Left renal pelvis (tissue), 4 donors: Measurements from ENCODE around the gene IKZF4. TPM values are rescaled to one million over a fixed set of nuclear protein-coding genes. Genes with fewer than 3 reads are reported as not detected.
"Not testable (repeated sequence)": the region's sequence is repeated elsewhere in the genome, so short reads cannot be mapped to it uniquely, and the experiment has no call there.

ENCODE experiments used
- DNase-seq, 4 donors: peaks; one replicate each; pipeline ENCODE4 v3.0.0-alpha.2; 2013; ENCODE audit warnings: low read depth in 4 of 4, low spot score in 3 of 4
- polyA plus RNA-seq, 4 donors: library from polyadenylated mRNA; unstranded; fragments of 120-200 nt; gene quantifications; one replicate each; pipeline ENCODE4 v1.2.1, GENCODE V29; 2013; ENCODE audit not compliant: insufficient read length in 4 of 4

The IKZF4 gene
- polyA plus RNA-seq, 4 donors, result 16.3 to 24.3 (median 17.7) TPM

DNA sequence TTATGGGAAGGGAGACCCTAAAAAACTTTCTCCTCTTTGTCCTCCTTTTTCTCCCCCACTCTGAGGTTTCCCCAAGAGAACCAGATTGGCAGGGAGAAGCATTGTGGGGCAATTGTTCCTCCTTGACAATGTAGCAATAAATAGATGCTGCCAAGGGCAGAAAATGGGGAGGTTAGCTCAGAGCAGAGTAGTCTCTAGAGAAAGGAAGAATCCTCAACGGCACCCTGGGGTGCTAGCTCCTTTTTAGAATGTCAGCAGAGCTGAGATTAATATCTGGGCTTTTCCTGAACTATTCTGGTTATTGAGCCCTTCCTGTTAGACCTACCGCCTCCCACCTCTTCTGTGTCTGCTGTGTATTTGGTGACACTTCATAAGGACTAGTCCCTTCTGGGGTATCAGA, 16.3 kb downstream of the IKZF4 start:
- no peak for DNase-seq

DNA sequence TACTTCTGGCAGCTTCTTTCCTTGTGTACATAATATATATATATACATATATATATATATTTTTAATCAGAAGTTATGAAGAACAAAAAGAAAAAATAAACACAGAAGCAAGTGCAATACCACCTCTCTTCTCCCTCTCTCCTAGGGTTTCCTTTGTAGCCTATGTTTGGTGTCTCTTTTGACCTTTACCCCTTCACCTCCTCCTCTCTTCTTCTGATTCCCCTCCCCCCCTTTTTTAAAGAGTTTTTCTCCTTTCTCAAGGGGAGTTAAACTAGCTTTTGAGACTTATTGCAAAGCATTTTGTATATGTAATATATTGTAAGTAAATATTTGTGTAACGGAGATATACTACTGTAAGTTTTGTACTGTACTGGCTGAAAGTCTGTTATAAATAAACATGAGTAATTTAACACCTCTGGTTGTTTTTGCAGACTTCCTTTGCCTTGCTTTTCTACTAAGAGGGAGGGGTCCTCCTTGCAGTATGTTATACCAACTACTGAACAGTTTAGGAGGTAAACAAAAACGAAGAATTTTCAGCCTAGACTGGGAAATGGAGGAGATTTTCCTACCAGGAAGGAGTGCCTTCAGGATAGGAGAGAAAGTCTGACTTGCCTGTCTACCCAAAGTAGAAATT, 17.3 kb downstream of the IKZF4 start:
- DNase-seq, result no peak

DNA sequence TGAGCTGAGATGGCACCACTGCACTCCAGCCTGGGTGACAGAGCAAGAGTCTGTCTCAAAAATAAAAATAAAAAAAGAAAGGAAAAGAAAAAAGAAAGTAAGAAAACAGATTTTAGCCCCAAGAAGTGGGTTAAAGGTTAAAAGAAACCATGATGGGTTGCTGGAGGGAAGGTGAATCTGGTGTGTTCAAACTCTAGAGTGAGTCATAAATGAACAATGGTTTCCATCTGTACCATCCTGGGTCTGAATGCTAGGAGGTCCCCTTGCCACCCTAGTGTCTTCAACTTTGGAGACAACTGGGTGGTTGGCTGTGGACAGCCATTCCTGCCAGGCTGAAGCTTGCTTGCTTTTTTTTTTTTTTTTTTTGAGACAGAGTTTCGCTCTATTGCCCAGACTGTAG, 19.3 kb downstream of the IKZF4 start:
- no peak for DNase-seq

DNA sequence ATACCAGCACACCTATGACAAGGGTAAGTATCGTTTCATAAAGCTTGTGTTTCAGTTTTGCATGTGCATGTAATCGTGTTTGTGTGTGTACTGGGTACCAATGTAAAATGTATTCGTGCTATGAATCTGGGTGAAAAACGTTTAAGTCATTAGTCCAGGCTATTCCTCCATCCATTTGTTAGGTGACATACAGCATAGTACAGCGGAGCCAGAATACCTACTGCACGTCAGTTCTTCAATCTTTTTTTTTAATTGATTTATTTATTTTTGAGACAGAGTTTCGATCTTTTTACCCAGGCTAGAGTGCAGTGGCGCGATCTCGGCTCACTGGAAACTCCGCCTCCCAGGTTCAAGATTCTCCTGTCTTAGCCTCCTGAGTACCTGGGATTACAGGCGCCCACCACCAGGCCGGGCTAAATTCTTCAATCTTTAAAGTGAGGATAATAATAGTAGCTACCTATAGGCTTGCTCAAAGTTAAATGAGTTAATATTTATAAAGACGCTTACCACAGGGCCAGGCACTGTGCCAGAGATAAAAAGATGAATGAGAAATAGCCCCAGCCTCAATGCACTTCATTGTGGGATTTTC, 20.2 kb downstream of the IKZF4 start:
- DNase-seq, result no peak

DNA sequence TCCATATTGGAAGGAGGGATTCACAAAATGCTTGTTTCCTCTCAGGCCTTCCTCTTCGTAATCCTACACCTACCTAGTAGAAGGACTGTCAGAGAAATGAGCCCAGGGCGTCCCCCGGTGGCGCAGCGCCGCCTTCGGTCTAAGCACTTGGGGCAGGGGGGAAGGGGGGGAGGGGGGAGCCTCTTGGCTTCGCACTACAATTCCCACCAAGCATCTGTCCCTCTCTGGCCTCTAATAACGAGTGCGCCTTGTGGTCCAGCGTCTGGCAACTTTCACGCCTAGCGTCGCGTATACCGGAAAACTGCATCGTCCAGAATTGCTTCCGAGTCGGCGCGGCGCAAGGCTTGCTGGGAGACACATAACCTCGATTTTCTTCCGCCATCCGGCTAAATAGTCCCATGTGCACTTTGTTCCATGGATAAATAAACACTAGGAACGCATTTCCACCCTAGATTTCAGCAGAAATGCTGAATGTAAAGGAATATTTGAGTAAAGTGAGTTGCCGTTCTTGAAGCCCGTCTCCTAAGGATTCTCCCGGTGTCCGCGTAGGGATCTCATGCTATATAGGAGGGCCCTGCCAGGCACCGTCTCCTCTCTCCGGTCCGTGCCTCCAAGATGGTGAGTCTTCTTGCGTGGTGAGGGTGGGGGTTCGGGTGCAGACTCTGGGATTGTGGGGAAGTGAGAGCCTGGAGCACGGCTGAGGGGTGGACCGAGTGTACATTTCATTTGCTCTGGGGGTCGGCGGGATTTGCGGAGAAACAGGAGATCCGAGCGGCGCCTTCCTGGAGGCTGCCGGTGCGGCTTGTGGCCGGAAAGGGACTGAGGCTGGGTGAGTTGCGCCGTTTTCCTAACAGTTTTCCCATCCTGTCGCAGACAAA, 20.9 kb downstream of the IKZF4 start, which contains the start of gene RPS26:
TSS of gene RPS26 (plus strand) at position 367 of the 878 bp plus-strand sequence. CDS start at position 616, 249 bp downstream.
- DNase-seq, result peak; percentile 98 to 99 (median 99)

DNA sequence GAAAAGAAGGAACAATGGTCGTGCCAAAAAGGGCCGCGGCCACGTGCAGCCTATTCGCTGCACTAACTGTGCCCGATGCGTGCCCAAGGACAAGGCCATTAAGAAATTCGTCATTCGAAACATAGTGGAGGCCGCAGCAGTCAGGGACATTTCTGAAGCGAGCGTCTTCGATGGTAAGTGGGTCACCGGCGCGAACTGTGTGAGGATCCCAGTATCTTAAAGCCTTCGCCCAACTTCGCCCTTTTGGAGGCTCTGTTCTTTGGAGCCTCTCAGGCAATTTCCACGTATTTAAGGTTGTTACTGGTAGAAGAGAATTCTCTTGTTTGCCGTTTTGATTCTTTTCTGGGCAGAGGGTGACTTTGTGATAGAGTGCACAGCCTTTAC, 21.6 kb downstream of the IKZF4 start:
- DNase-seq, result not testable (repeated sequence)

DNA sequence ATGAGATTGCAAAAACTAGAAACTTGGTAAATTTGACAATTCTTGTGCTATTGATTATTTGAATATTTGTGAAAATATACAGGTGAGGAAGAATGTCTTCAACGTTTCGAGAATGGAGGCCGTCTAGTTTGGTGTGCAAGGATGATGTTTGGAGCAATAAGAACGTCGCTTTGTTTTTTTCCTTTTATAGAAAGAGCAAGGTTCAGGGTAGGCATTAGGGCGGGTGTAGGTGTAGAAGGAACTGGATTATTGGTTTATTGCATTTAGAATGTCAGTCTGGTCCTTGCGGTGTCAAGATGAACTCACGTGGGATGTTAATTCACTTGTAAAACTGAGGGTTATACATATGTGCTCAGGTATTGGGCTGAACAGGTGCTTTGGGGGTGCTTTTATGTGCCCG, 22.0 kb downstream of the IKZF4 start:
- DNase-seq, result no peak

DNA sequence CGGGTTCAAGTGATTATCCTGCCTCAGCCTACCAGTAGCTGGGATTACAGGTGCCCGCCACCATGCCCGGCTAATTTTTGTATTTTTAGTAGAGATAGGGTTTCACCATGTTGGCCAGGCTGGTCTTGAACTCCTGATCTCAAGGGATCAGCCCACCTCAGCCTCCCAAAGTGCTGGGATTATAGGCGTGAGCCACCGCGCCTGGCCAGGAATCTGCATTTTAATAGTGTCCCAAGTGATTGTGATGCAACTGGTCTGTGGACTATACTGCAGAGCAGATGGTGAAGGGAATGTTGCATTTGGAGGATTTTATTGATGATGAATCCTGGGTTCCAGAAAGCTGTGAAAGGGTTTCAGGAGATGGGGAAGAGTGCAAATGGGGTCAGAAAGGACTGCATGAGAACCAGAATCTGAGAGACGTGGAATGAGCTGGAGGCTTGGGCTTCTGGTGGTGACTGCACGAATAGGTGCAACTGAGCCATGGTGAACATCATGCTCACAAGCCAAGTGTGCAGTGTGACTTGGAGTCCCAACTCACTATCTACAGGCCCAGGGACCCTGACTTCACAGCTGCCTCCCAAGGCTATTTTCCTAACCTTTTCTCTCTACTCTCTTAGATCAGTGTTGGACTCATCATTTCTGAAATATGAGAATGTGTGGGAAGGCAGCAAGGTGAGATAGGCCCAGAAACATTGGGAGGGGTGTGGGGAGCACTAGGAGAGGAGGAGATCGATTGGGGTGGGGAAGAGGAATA, 25.4 kb downstream of the IKZF4 start:
- DNase-seq, result no peak

DNA sequence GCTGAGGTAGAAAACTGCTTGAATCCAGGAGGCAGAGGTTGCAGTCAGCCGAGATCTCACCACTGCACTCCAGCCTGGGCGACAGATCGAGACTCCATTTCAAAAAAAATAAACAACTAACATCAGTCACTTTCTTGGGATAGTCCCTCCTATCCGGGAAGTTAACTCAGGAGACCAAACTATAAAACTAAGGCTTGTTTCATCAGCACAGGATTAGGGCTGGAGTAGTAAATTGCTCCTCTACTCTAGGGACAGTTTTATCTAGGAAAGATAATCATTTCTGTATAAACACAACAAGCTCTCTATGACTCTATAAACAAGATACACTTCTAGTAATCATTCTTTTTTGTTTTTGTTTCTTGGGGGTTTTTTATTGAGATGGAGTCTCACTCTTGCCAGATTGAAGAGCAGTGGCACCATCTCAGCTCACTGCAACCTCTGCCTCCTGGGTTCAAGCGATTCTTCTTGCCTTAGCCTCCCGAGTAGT, 32.6 kb downstream of the IKZF4 start:
- DNase-seq, result no peak

DNA sequence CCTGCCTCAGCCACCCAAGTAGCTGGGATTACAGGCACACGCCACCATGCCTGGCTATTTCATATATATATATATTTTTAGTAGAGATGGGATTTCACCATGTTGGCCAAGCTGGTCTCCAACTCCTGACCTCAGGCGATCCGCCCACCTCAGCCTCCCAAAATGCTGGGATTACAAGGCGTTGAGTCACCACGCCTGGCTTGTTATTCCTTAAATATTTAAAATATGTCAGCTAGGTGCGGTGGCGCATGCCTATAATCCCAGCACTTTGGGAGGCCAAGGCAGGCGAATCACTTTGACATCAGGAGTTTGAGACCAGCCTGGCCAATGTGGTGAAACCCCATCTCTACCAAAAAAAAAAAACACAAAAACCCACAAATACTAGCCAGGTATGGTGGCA, 39.1 kb downstream of the IKZF4 start:
- DNase-seq, result not testable (repeated sequence)

DNA sequence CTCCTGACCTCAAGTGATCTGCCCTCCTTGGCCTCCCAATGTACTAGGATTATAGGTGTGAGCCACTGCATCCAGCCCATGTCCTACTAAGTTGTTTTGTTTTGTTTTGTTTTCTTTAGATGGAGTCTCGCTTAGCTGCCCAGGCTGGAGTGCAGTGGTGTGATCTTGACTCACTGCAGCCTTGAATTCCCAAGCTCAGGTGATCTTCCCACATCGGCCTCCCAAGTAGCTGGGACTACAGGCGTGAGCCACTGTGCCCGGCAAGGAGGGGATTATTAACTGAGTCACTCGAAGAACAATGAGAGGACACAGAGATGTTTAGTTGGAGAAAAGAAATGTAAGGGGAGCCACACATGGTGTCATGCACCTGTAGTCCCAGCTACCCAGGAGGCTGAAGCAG, 41.1 kb downstream of the IKZF4 start:
- no peak for DNase-seq

DNA sequence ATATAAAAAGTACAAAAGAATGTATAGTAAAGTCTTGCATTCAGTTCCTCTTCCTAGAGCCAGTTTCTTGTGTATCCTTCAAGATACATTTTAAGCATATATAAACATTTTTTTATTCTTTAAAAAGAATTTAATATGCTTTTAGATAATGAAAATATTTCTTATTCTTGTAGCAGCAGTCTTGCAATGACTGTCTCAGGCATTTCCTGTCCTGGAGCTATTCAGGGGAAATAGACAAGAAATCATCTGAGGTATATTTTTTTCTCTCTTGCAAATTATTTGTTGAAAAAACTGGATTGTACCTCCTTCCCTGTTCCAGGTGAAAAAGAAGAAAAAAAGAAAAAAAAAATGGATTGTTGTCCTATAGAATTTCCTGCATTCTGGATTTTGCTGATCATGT, 42.2 kb downstream of the IKZF4 start:
- DNase-seq, result no peak

DNA sequence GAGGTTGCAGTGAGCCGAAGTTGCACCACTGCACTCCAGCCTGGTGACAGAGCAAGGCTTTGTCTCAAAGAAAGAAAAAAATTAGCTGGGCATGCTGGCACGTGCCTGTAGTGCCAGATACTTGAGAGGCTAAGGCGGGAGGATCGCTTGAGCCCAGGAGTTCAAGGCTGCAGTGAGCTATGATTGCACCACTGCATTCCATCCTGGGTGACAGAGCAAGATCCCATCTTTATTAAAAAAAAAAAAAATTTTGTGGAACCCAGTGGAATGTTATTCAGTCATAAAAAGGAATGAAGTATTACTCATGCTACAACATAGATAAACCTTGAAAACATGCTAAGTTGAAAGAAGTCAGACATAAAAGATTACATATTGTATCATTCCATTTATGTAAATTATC, 50.8 kb downstream of the IKZF4 start:
- DNase-seq, result no peak

DNA sequence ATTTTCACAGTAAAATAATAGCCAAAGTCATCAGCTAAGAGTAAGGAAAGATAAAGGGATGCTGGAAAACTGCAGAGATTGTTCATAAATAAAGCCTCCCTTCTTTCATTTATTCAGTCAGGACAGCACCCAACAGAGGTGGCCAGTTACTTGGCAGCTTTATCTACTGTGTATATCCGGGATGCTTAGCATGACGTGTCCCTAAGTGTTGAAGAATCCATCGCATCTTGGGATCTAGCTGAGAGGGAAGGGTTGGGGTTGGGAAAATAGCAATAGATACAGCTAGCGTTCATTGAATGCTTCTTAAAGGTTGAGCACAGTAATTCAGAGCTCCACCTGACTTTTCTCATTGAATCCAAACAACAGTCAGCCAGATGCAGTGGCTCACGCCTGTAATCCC, 53.6 kb downstream of the IKZF4 start:
- no peak for DNase-seq

DNA sequence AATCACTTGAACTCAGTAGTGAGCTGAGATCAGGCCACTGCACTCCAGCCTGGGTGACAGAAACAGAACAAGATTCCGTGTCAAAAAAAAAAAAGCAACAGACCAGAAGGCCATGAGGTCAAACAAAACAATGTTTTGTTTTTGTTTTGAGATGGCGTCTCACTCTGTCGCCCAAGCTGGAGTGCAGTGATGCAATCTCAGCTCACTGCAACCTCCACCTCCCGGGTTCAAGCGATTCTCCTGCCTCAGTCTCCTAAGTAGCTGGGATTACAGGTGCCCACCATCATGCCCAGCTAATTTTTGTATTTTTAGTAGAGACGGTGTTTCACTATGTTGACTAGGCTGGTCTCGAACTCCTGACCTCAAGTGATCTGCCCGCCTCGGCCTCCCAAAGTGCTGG, 57.1 kb downstream of the IKZF4 start:
- DNase-seq, result not testable (repeated sequence)

DNA sequence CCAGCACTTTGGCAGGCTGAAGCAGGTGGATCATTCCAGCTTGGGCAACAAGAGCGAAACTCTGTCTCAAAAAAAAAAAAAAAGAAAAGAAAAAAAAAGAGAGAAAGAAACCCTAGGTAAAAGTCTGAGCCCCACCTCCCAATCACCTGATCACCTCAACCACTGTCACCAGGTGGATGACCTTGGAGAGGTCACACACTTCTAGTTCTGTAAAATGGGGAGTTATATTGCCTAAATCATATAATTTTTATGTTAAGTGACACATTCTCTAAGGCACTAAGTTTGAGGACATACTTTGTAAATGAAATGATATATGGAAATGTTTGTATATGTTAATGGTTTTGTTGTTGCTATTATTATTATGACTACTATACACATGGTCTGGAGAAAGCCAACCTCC, 57.6 kb downstream of the IKZF4 start:
- DNase-seq, result no peak

DNA sequence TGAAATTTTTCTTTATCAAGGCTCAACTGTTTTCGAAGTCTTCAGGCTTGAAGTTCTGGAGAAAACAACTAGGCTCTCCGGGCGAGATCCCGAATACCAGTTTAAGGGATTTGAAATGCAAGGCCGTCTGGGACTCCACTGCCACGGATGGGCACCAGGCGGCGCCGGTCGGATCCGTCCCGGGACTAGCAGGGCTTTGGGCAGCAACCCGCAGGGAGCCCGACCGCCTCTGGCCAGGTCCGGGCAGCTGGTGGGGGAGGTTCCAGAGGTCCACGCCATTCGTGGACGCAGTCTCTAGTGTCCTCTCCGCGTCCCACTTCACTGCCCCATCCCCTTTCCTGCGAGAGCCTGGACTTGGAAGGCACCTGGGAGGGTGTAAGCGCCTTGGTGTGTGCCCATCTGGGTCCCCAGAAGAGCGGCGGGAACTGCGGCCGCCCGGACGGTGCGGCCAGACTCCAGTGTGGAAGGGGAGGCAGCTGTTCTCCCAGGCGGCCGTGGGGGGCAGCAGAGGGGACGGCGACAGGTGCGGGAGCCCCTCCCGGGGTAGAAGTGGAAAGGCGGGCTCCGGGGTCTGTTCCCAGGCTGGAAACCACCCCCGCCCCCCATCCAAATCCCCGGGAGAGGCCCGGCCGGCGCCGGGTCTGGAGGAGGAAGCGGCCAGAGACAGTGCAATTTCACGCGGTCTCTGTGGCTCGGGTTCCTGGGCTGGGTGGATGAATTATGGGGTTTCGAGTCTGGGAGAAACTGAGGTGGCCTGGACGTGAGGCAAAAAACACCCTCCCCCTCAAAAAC, 58.3 kb downstream of the IKZF4 start:
- DNase-seq, result peak in 1 of 4 donors; percentile 67

DNA sequence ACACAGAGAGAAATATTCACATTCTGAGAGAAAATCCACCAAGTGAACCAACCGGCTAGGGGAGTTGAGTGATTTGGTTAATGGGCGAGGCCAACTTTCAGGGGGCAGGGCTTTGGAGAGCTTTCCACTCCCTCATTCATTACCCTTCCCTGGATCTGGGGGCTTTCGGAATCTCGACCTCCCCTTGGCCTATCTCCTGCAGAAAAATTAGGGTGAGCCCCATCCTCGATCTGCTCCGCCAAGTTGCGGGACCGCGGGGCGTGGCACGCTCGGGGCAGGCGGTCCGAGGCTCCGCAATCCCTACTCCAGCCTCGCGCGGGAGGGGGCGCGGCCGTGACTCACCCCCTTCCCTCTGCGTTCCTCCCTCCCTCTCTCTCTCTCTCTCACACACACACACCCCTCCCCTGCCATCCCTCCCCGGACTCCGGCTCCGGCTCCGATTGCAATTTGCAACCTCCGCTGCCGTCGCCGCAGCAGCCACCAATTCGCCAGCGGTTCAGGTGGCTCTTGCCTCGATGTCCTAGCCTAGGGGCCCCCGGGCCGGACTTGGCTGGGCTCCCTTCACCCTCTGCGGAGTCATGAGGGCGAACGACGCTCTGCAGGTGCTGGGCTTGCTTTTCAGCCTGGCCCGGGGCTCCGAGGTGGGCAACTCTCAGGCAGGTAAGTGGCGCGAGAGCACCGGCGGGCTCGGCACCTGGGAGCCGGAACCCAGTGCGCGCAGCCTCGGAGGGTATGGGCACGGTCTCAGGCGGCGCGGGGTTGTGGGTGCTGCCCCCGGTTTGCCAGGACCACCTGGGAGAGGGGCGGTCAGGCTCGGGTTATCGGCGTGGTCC, 59.1 kb downstream of the IKZF4 start, which contains the start of gene ERBB3:
TSS of gene ERBB3 (plus strand) at position 443 of the 833 bp plus-strand sequence. CDS start at position 579, 136 bp downstream.
- DNase-seq, result peak in 1 of 4 donors; percentile 66

DNA sequence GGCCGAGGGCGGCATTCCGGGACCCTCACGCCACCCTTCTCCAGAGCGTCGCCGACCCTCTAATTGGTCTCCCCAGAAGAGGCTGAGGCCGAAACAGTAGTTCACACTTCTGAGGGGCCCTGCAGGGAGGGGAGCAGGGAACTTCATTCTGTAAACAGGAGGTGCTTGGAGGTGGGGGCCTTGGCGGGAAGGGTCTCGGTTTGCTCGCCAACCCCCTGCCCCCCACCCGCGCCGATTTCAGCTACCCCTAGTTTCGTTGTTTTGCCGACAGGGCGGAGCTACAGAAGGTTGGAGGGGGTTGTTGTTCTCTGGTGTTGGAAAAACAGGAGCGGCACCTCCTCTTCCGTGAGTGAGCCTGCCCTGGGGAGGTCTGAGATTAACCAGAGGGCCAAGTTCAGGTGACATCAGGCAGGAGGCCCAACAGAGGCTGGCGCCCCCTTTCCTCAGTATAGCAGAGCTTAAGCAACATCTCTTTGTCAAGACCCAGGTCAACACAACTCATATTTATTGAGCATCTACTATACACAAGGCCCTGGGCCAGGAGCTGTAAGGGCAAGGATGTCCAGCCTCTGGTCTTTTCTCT, 59.8 kb downstream of the IKZF4 start:
- DNase-seq, result no peak
